Transverse colon (tissue), 4 donors: ENCODE data around the gene CD82. TPM values are rescaled to one million over a fixed set of nuclear protein-coding genes. Genes with fewer than 3 reads are reported as not detected.

ENCODE experiments used
- DNase-seq: peaks from one replicate; pipeline ENCODE4 v3.0.0-alpha.2; 2019
- H3K27ac ChIP-seq, 4 donors: fragments of 200-600 bp; sonication (generic); 2 replicates each; pipeline ENCODE4 v1.5.1; 2016 to 2018; ENCODE audit warnings: inconsistent platforms in 4 of 4
- H3K27me3 ChIP-seq: fragments of 200-600 bp; sonication (generic); 2 replicates; pipeline ENCODE4 v1.5.1; 2017; ENCODE audit warnings: inconsistent platforms
- H3K36me3 ChIP-seq, 4 donors: fragments of 200-600 bp; sonication (generic); 2 replicates each; pipeline ENCODE4 v1.5.1; 2017 to 2019; ENCODE audit warnings: inconsistent platforms in 4 of 4
- H3K4me1 ChIP-seq, 4 donors: fragments of 200-600 bp; sonication (generic); 2 replicates each; pipeline ENCODE4 v1.5.1; 2017 to 2020; ENCODE audit warnings: inconsistent platforms in 4 of 4
- H3K4me3 ChIP-seq, 4 donors: fragments of 200-600 bp; sonication (generic); 1 replicate in 1 of 4; 2 replicates in 3 of 4; pipeline versions ENCODE4 v1.5.1 to v1.6.1; 2017 to 2019; ENCODE audit warnings: inconsistent platforms in 4 of 4
- H3K9me3 ChIP-seq, 2 donors: fragments of 200-600 bp; sonication (generic); 2 replicates each; pipeline ENCODE4 v1.5.1; 2017 to 2019; ENCODE audit warnings: inconsistent platforms in 2 of 2
- CTCF ChIP-seq, 5 experiments: fragments of 200-600 bp in 3 of 5; fragments of 450-650 bp in 2 of 5; sonication (generic) in 3 of 5; IDR thresholded peaks; 1 replicate in 2 of 5; 2 replicates in 3 of 5; pipeline ENCODE4 v1.5.1; 2016 to 2017; ENCODE audit warnings: antibody characterized with exemption in 5 of 5, inconsistent platforms in 3 of 5, mild to moderate bottlenecking in 2 of 5, moderate library complexity in 1 of 5
- EP300 ChIP-seq: sonication (generic); formaldehyde crosslinking; IDR thresholded peaks from one replicate; pipeline ENCODE4 v1.6.1; 2017; ENCODE audit warnings: antibody characterized with exemption, low read depth
- POLR2A ChIP-seq: fragments of 450-650 bp; IDR thresholded peaks from one replicate; pipeline ENCODE4 v1.6.1; 2016; ENCODE audit warnings: antibody characterized with exemption, mild to moderate bottlenecking, moderate library complexity
- POLR2AphosphoS5 ChIP-seq, 3 donors: sonication (generic); formaldehyde crosslinking; IDR thresholded peaks; one replicate each; pipeline ENCODE4 v1.6.1; 2016; ENCODE audit warnings: antibody characterized with exemption in 3 of 3
- WGBS, 2 donors: methylation state at CpG; one replicate each; pipeline ENCODE4 v1.1.5; 2018; ENCODE audit warnings: low coverage in 1 of 2; 5-methylcytosine and 5-hydroxymethylcytosine counted together
- in situ Hi-C, 4 donors: fragments of 200-750 bp; cut with MboI; loops; one replicate each; pipeline versions ENCODE4 v1.15.0 to v1.15.1; 2017; ENCODE audit warnings: low sequenced_read_pairs in 3 of 4, low pct_ligation_motif_present in 1 of 4, low pct_unique_long_range_greater_than_20kb in 1 of 4
- intact Hi-C: fragments of 100-400 bp; cut with DNase I; formaldehyde crosslinking; loops from one replicate; pipeline ENCODE4 v1.15.1; 2023; ENCODE audit warnings: low total_unique reads
- total RNA-seq, 4 donors: library from RNA; depleted of rRNA; stranded (reverse); fragments of >200 nt; gene quantifications; one replicate each; pipeline ENCODE4 v1.1.0, GENCODE V29; 2016

Gene CD82
- total RNA-seq: 10 to 100 TPM in 3 of 4 donors, 1 to 10 TPM in 1; 7.9 to 23.1 (median 14.0) TPM

- Histone ChIP-seq H3K36me3 (no peaks in the 10 kb centered on the region), H3K27me3 (no peaks in the 10 kb centered on the region), H3K4me1 (peaks cover 15 to 58% (median 46%) of the 10 kb centered on the region in 4 donors), H3K9me3 (no peaks in the 10 kb centered on the region), H3K4me3 (peak within 1 kb of the TSS; percentile 31 to 61 (median 46)), H3K27ac (peak within 1 kb of the TSS; percentile 92 to 96 (median 94))
- 1% methylated on average over 60 of the region's 64 CpGs; no CpG with 5 or more reads in 1 of the 2 donors for WGBS, 2 donors
- intact Hi-C loops: no loop called here
- peak; percentile 100 for DNase-seq
- in situ Hi-C loops: loop anchor here in 1 of 4 donors (25.0 kb wide), 1 partner anchor 522 kb away; no protein-coding TSS in a partner anchor
- TF ChIP-seq POLR2AphosphoS5 (IDR thresholded peaks at IDR 0.05) (peak; percentile 85 to 90 (median 87)), POLR2A (peak; percentile 74), EP300 (no peak), CTCF (IDR thresholded peaks at IDR 0.05) (peak in 4 of 5 experiments; percentile 38 to 62 (median 45))
Measured at GRCh38 chr11:44565211-44565952, at the start of gene CD82. Gene CD82, plus strand, starts transcription at chr11:44565663. Its CDS starts 29,000 bp downstream, at chr11:44594663.

- no peak overlapping the region for H3K27ac ChIP-seq
- WGBS, 2 donors: 72 to 83% methylated on average over 1 to 5 of the region's 5 CpGs
- in situ Hi-C loops: no loop called here
- intact Hi-C loops: no loop called here
- no peak overlapping the region for H3K4me3 ChIP-seq
- no peaks in the 10 kb centered on the region for H3K9me3 ChIP-seq
- no peaks in the 10 kb centered on the region for H3K36me3 ChIP-seq
- H3K4me1 ChIP-seq: peaks cover 0 to 3% (median 0%) of the 10 kb centered on the region in 4 donors
- DNase-seq: no peak
- H3K27me3 ChIP-seq: no peaks in the 10 kb centered on the region
- TF ChIP-seq POLR2A (no peak), POLR2AphosphoS5 (IDR thresholded peaks at IDR 0.05) (no peak), EP300 (no peak), CTCF (IDR thresholded peaks at IDR 0.05) (no peak)
Measured at GRCh38 chr11:44516688-44517507, 48.6 kb upstream of the CD82 start.

GRCh38 chr11:44517541-44517940 lies 47.9 kb upstream of the CD82 start:
- H3K4me1 ChIP-seq: peaks cover 0 to 3% (median 0%) of the 10 kb centered on the region in 4 donors
- H3K27me3 ChIP-seq: no peaks in the 10 kb centered on the region
- in situ Hi-C loops (no loop called here), intact Hi-C loops (no loop called here)
- no peak overlapping the region for H3K27ac ChIP-seq
- H3K36me3 ChIP-seq: no peaks in the 10 kb centered on the region
- TF ChIP-seq POLR2AphosphoS5 (IDR thresholded peaks at IDR 0.05): no peak
- no peak for TF ChIP-seq POLR2A
- TF ChIP-seq CTCF (IDR thresholded peaks at IDR 0.05): no peak
- TF ChIP-seq EP300: no peak
- 85 to 100% methylated on average over 1 to 2 of the region's 2 CpGs for WGBS, 2 donors
- no peak overlapping the region for H3K4me3 ChIP-seq
- no peaks in the 10 kb centered on the region for H3K9me3 ChIP-seq
- no peak for DNase-seq

GRCh38 chr11:44518968-44519550 lies 46.4 kb upstream of the CD82 start:
- 45% methylated on average over 4 of the region's 4 CpGs; no CpG with 5 or more reads in 1 of the 2 donors for WGBS, 2 donors
- H3K4me3 ChIP-seq: no peak overlapping the region
- no peak for TF ChIP-seq POLR2AphosphoS5 (IDR thresholded peaks at IDR 0.05)
- in situ Hi-C loops: no loop called here
- H3K9me3 ChIP-seq: no peaks in the 10 kb centered on the region
- H3K4me1 ChIP-seq: peaks cover 0 to 3% (median 0%) of the 10 kb centered on the region in 4 donors
- H3K27me3 ChIP-seq: no peaks in the 10 kb centered on the region
- no peak overlapping the region for H3K27ac ChIP-seq
- no peaks in the 10 kb centered on the region for H3K36me3 ChIP-seq
- intact Hi-C loops: no loop called here
- DNase-seq: no peak
